Gastroesophageal sphincter (tissue), 4 donors: ENCODE results near the gene BAIAP2. TPM values are rescaled to one million over a fixed set of nuclear protein-coding genes. Genes with fewer than 3 reads are reported as not detected.
A peak's percentile ranks its signal among the peaks of the same experiment; 100 is the strongest.
"Not testable (repeated sequence)": the region's sequence is repeated elsewhere in the genome, so short reads cannot be mapped to it uniquely, and the experiment has no call there.

ENCODE experiments used
- ATAC-seq: fragments of 150-250 bp; one replicate; pipeline ENCODE4 v1.9.1; 2016; ENCODE audit warnings: mild to moderate bottlenecking, moderate library complexity
- H3K27ac ChIP-seq, 4 donors: fragments of 200-600 bp; sonication (generic) in 3 of 4; 1 replicate in 3 of 4; 2 replicates in 1 of 4; pipeline ENCODE4 v1.5.1; 2016 to 2019
- H3K27me3 ChIP-seq: fragments of 200-600 bp; sonication (generic); one replicate; pipeline ENCODE4 v1.5.1; 2019
- H3K36me3 ChIP-seq, 2 donors: fragments of 200-600 bp; sonication (generic); one replicate each; pipeline ENCODE4 v1.5.1; 2019; ENCODE audit warnings: control low read depth in 1 of 2
- H3K4me1 ChIP-seq, 3 donors: fragments of 200-600 bp; sonication (generic); 1 replicate in 2 of 3; 2 replicates in 1 of 3; pipeline ENCODE4 v1.5.1; 2016 to 2019; ENCODE audit warnings: control low read depth in 2 of 3
- H3K4me3 ChIP-seq, 2 donors: fragments of 200-600 bp; sonication (generic); one replicate each; pipeline ENCODE4 v1.5.1; 2019; ENCODE audit warnings: mild to moderate bottlenecking in 1 of 2, moderate library complexity in 1 of 2
- H3K9me3 ChIP-seq, 3 donors: fragments of 200-600 bp; sonication (generic); one replicate each; pipeline ENCODE4 v1.5.1; 2017 to 2019; ENCODE audit warnings: control low read depth in 2 of 3
- CTCF ChIP-seq, 4 experiments: fragments of 200-600 bp in 2 of 4; fragments of 450-650 bp in 2 of 4; sonication (generic) in 1 of 4; IDR thresholded peaks; one replicate each; pipeline ENCODE4 v1.5.1; 2017 to 2019; ENCODE audit warnings: antibody characterized with exemption in 4 of 4, mild to moderate bottlenecking in 2 of 4, moderate library complexity in 2 of 4
- EP300 ChIP-seq: sonication (generic); formaldehyde crosslinking; IDR thresholded peaks from one replicate; pipeline ENCODE4 v1.6.1; 2017; ENCODE audit warnings: antibody characterized with exemption, mild to moderate bottlenecking
- POLR2A ChIP-seq, 2 donors: fragments of 450-650 bp; IDR thresholded peaks; one replicate each; pipeline ENCODE4 v1.6.1; 2017; ENCODE audit warnings: antibody characterized with exemption in 2 of 2, mild to moderate bottlenecking in 2 of 2, moderate library complexity in 1 of 2
- POLR2AphosphoS5 ChIP-seq: sonication (generic); formaldehyde crosslinking; IDR thresholded peaks from one replicate; pipeline ENCODE4 v1.6.1; 2017; ENCODE audit warnings: antibody characterized with exemption
- WGBS, 2 donors: methylation state at CpG; one replicate each; pipeline ENCODE4 v1.1.5; 2018; ENCODE audit warnings: low coverage in 1 of 2; 5-methylcytosine and 5-hydroxymethylcytosine counted together
- total RNA-seq, 4 donors: library from RNA; depleted of rRNA; stranded (reverse); fragments of >200 nt; gene quantifications; one replicate each; pipeline ENCODE4 v1.1.0, GENCODE V29; 2016

BAIAP2 gene
- total RNA-seq, 4 donors from 2014 or later: 32.7 to 54.9 (median 40.6) TPM

DNA sequence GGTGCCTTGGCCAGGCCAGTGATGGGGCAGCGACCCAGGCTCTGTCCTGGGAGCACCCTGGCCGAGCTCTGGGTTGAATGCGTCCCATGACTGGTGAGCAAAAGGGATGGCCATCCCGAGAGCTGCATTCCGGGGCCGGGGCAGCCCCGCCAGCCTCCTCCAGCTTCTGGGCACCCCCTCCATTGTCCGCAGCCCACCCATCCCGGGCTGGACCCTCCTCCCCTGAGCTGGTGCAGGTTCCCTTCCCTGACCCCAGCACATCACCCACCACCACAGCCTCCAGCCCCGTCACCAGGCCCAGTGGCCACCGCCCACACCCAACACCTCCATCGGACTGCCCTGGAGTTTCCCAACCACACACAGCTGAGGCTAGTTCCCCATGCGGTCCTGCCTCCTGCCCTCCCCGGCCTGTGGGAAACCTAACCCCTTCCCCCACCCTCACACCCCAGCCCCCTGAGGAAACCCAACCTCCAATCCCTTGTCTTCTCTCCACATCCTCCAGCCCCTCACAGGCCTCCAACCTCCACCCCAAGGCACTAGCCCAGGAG lies 114.1 kb downstream of the BAIAP2 start:
- WGBS, 2 donors: 85% methylated on average over 4 of the region's 14 CpGs; no CpG with 5 or more reads in 1 of the 2 donors
- Histone ChIP-seq H3K9me3 (no peaks in the 10 kb centered on the region), H3K36me3 (no peaks in the 10 kb centered on the region), H3K27me3 (no peaks in the 10 kb centered on the region), H3K27ac (no peak overlapping the region), H3K4me1 (no peaks in the 10 kb centered on the region), H3K4me3 (no peak overlapping the region)
- no peak for ATAC-seq
- TF ChIP-seq POLR2A (IDR thresholded peaks at IDR 0.05): no peak
- TF ChIP-seq CTCF (IDR thresholded peaks at IDR 0.05): no peak
- TF ChIP-seq POLR2AphosphoS5: no peak
- TF ChIP-seq EP300: no peak

GRCh38 chr17:81150377-81151077 lies 115.6 kb downstream of the BAIAP2 start:
- Histone ChIP-seq H3K27ac (no peak overlapping the region), H3K4me1 (no peaks in the 10 kb centered on the region), H3K27me3 (no peaks in the 10 kb centered on the region), H3K4me3 (no peak overlapping the region), H3K9me3 (no peaks in the 10 kb centered on the region), H3K36me3 (no peaks in the 10 kb centered on the region)
- TF ChIP-seq CTCF (IDR thresholded peaks at IDR 0.05) (no peak), POLR2AphosphoS5 (no peak), POLR2A (IDR thresholded peaks at IDR 0.05) (no peak), EP300 (no peak)
- WGBS, 2 donors: no CpG with 5 or more reads among the region's 14 CpGs
- peak; percentile 37 for ATAC-seq

- H3K27me3 ChIP-seq: no peaks in the 10 kb centered on the region
- no peak for ATAC-seq
- no peaks in the 10 kb centered on the region for H3K9me3 ChIP-seq
- WGBS, 2 donors: no CpG with 5 or more reads among the region's 13 CpGs
- H3K4me3 ChIP-seq: no peak overlapping the region
- H3K36me3 ChIP-seq: no peaks in the 10 kb centered on the region
- H3K4me1 ChIP-seq: no peaks in the 10 kb centered on the region
- TF ChIP-seq POLR2A (IDR thresholded peaks at IDR 0.05): no peak
- no peak for TF ChIP-seq EP300
- no peak for TF ChIP-seq POLR2AphosphoS5
- no peak for TF ChIP-seq CTCF (IDR thresholded peaks at IDR 0.05)
- H3K27ac ChIP-seq: no peak overlapping the region
Measured at GRCh38 chr17:81151278-81151677, 116.3 kb downstream of the BAIAP2 start.

GRCh38 chr17:81152288-81152828 lies 117.4 kb downstream of the BAIAP2 start:
- H3K4me1 ChIP-seq: no peaks in the 10 kb centered on the region
- H3K27ac ChIP-seq: no peak overlapping the region
- ATAC-seq: no peak
- WGBS, 2 donors: 79 to 80% methylated on average over 6 to 8 of the region's 8 CpGs
- no peaks in the 10 kb centered on the region for H3K9me3 ChIP-seq
- no peak overlapping the region for H3K4me3 ChIP-seq
- no peak for TF ChIP-seq POLR2A (IDR thresholded peaks at IDR 0.05)
- TF ChIP-seq CTCF (IDR thresholded peaks at IDR 0.05): no peak
- TF ChIP-seq EP300: no peak
- TF ChIP-seq POLR2AphosphoS5: no peak
- no peaks in the 10 kb centered on the region for H3K36me3 ChIP-seq
- no peaks in the 10 kb centered on the region for H3K27me3 ChIP-seq

DNA sequence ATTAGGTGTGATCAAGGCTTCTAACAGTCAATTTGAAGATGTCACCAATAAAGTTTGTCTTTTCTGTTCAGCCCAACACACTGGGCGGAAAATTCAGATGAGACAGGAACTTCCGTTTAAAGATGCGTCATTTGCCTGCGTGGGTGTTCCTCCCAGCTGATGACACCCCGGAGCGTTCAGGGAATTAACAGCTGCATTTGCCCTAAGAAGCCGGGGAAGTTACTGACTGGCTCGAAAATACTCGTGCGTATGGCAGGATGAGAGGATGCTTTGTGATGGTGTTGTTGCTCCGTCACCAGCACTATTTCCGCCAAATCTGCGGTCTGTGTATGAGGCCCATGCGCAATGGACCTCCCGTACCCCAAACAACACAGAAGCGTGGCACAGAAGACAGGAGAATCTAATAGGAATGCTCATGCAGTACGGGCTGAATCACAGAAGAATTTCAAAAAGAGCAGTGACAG lies 118.4 kb downstream of the BAIAP2 start:
- 78 to 87% methylated on average over 6 to 12 of the region's 17 CpGs for WGBS, 2 donors
- H3K4me3 ChIP-seq: no peak overlapping the region
- H3K36me3 ChIP-seq: no peaks in the 10 kb centered on the region
- H3K4me1 ChIP-seq: no peaks in the 10 kb centered on the region
- H3K27ac ChIP-seq: no peak overlapping the region
- no peaks in the 10 kb centered on the region for H3K27me3 ChIP-seq
- no peak for ATAC-seq
- no peaks in the 10 kb centered on the region for H3K9me3 ChIP-seq
- no peak for TF ChIP-seq POLR2AphosphoS5
- no peak for TF ChIP-seq POLR2A (IDR thresholded peaks at IDR 0.05)
- TF ChIP-seq CTCF (IDR thresholded peaks at IDR 0.05): no peak
- no peak for TF ChIP-seq EP300

- 87 to 94% methylated on average over 5 to 7 of the region's 9 CpGs for WGBS, 2 donors
- not testable (repeated sequence) for H3K27ac ChIP-seq, H3K9me3 ChIP-seq, H3K27me3 ChIP-seq, H3K36me3 ChIP-seq, H3K4me1 ChIP-seq, H3K4me3 ChIP-seq, ATAC-seq
Measured at GRCh38 chr17:81154016-81154415, 119.1 kb downstream of the BAIAP2 start.
